Measurements from ENCODE around the gene C1orf53. TPM values are rescaled to one million over a fixed set of nuclear protein-coding genes. Genes with fewer than 3 reads are reported as not detected.
"Not testable (repeated sequence)": the region's sequence is repeated elsewhere in the genome, so short reads cannot be mapped to it uniquely, and the experiment has no call there.

Gene C1orf53
- polyA plus RNA-seq, 3 donors: 2.4 to 3.2 (median 2.8) TPM

DNA sequence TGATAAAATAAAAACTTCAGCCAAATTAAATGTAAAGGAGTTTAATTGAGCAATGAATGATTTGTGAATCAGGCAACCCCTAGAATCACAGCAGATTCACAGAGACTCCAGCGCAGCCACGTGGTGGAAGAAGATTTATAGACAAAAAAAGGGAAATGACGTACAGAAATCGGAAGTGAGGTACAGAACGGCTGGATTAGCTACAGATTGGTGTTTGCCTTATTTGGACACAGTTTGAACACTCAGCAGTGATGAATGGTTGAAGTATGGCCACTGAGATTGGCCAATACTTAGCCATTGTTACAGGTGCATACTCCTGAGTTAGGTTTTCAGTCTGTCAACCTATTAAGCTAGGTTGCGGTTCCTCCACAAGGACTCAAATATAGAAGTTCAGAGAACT lies 51.0 kb downstream of the C1orf53 start:
- not testable (repeated sequence) for DNase-seq

DNA sequence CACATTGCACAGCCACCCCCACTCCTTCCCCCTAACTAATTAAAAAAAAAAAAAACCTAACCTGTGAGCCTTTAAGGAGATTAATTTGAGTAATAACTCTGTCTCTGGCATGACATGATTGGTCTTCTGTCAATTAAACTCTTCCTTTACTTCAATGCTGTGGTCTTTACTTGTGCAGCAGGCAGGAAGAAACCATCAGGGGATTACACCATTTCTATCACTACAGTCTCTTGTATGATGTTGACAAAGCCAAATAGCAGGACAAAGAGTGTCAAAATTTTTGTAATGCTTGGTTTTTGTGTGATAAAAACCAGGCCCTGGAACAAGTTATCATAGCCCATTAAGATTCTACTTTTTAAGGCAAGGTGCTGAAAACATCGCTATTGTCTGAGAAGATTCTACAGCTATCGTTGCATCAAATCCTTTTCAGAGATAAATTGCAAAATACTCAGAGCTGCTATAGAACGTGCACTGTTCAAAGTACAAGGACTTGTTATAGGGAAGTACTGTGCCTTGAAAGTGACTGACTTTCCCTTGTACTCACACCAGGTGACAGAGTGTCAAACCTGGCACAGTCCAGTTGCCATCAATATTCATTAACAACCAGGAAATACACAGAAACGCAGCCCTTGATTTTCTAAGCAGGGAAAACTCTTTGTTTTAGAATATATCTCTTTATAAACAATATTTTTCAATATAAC lies 52.4 kb downstream of the C1orf53 start:
- DNase-seq: no peak

- no peak for DNase-seq
Measured at GRCh38 chr1:197955486-197956394, 53.3 kb downstream of the C1orf53 start.

Other genes with a start within 250 kb of the C1orf53 start
- 10 to 100 TPM in 2 of 3 donors, 1 to 10 TPM in 1; 10.0 to 10.4 (median 10.4) TPM for gene DENND1B, start 127.2 kb upstream of the C1orf53 start, polyA plus RNA-seq (ENCODE audit: insufficient read length in 3 of 3)
- gene LHX9, start 14.7 kb downstream of the C1orf53 start, polyA plus RNA-seq (ENCODE audit: insufficient read length in 3 of 3): under 1 TPM in 1 of 3 donors, not detected in 2; 0.01 TPM